Nephron (organoid): ENCODE data around the gene ZNF485.

Source experiments
- H3K27ac Mint-ChIP-seq, 3 experiments: 2 replicates each; pipeline ENCODE4 v1.8.0; 2020; ENCODE audit warnings: mixed read lengths in 3 of 3, mild to moderate bottlenecking in 2 of 3, moderate library complexity in 1 of 3
- H3K27me3 Mint-ChIP-seq: 2 replicates; pipeline ENCODE4 v1.8.0; 2021; ENCODE audit warnings: low read depth, mild to moderate bottlenecking, moderate library complexity, mixed read lengths
- H3K36me3 Mint-ChIP-seq: 2 replicates; pipeline ENCODE4 v1.8.0; 2020; ENCODE audit warnings: low read depth, mixed read lengths
- H3K4me1 Mint-ChIP-seq: 2 replicates; pipeline ENCODE4 v1.8.0; 2020; ENCODE audit warnings: mixed read lengths
- H3K4me3 Mint-ChIP-seq, 3 experiments: 2 replicates each; pipeline ENCODE4 v1.8.0; 2020; ENCODE audit warnings: mild to moderate bottlenecking in 3 of 3, mixed read lengths in 3 of 3, moderate library complexity in 2 of 3
- H3K9me3 Mint-ChIP-seq: 2 replicates; pipeline ENCODE4 v1.8.0; 2020; ENCODE audit warnings: mixed read lengths
- TF ChIP-seq, protein P1 (sequence below), 3 experiments: fragments of 200-600 bp; sonication (generic); IDR thresholded peaks; one replicate each; pipeline ENCODE4 v1.5.0; 2021; ENCODE audit warnings: antibody characterized with exemption in 3 of 3; ENCODE audit not compliant: unreplicated experiment in 3 of 3

Gene ZNF485

DNA sequence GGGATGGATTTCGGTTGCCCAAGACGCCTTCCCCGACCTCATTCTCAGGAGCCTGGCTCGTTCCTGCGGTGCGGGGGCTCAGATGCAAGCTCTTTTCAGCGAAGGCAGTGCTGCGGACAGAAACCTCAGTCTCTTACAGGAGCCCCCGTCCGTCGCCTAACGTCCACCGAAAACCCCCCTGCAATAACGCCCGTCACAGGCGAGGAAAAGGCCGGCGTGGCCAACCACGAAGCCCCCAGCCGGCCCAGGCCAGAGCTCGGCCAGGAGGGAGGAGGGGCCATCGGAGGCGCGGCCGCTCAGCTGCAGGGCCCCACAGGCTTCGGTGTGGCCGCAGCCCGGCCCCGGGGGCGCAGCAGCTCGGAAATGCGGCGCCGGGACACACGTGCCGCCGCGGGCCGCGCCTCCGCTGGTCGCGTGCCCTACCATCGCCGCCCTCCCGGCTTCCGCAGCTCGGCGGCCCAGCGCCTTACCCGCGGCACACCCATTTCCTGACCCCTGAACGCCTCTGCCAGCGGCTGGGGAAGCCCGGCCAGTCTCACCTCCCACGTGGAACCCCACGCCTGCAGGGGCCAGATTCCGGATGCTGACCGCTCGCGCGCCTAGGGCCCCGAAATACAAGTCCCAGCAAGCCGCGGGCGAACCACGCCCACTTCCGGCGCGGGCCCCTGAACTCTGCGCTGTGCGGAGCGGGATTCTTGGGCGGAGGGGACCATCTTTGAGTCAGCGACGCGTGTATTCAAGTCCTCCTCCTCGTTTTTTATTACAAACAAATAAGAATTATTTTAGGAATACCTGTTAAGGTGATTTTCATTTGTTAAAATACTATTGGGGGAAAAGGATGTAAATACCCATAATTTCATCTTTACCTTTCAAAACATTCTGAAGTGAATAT, 32.0 kb upstream of the ZNF485 start, which contains the start of gene ZNF239:
ZNF239 (minus strand) TSS at position 616 of the 892 bp plus-strand sequence. CDS start 16,537 bp downstream, outside the sequence.
- peak within 1 kb of the TSS; percentile 51 to 80 (median 78) for H3K27ac Mint-ChIP-seq
- H3K36me3 Mint-ChIP-seq, result peaks cover 15% of the 10 kb centered on the region
- H3K4me3 Mint-ChIP-seq, result peak within 1 kb of the TSS; percentile 91 to 96 (median 96)
- H3K4me1 Mint-ChIP-seq, result peaks cover 22% of the 10 kb centered on the region
- peaks cover 8% of the 10 kb centered on the region for H3K9me3 Mint-ChIP-seq
- TF ChIP-seq, protein P1, sequence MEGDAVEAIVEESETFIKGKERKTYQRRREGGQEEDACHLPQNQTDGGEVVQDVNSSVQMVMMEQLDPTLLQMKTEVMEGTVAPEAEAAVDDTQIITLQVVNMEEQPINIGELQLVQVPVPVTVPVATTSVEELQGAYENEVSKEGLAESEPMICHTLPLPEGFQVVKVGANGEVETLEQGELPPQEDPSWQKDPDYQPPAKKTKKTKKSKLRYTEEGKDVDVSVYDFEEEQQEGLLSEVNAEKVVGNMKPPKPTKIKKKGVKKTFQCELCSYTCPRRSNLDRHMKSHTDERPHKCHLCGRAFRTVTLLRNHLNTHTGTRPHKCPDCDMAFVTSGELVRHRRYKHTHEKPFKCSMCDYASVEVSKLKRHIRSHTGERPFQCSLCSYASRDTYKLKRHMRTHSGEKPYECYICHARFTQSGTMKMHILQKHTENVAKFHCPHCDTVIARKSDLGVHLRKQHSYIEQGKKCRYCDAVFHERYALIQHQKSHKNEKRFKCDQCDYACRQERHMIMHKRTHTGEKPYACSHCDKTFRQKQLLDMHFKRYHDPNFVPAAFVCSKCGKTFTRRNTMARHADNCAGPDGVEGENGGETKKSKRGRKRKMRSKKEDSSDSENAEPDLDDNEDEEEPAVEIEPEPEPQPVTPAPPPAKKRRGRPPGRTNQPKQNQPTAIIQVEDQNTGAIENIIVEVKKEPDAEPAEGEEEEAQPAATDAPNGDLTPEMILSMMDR (IDR thresholded peaks at IDR 0.05; ENCODE audit: unreplicated experiment in 3 of 3), result no peak
- H3K27me3 Mint-ChIP-seq, result peaks cover 10% of the 10 kb centered on the region

GRCh38 chr10:43574906-43575305, 31.3 kb upstream of the ZNF485 start:
- peak overlapping the region; percentile 1 to 80 (median 48) for H3K27ac Mint-ChIP-seq
- H3K9me3 Mint-ChIP-seq, result peaks cover 8% of the 10 kb centered on the region
- peak overlapping the region; percentile 89 to 92 (median 91) for H3K4me3 Mint-ChIP-seq
- peaks cover 10% of the 10 kb centered on the region for H3K27me3 Mint-ChIP-seq
- peaks cover 15% of the 10 kb centered on the region for H3K36me3 Mint-ChIP-seq
- TF ChIP-seq, protein P1 (IDR thresholded peaks at IDR 0.05; ENCODE audit: unreplicated experiment in 3 of 3), result no peak
- peaks cover 22% of the 10 kb centered on the region for H3K4me1 Mint-ChIP-seq

DNA sequence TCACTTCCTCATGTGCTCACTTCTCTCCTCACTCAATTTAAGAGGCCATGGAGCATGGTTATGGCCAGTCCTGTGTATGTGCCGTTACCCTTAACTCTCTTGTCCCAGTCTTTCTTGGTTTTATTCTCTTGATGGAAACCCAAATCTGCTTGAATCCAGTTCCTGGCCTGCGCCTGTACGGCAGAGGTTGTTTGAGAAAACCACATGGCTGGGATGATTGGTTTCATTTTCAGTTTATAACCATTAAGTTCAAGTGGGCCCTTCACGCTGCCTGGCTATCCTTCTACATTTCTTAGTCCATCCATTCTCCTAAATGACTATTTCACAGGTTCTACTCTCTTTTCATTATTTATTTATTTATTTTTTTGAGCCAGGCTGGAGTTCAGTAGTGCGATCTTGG, 30.2 kb upstream of the ZNF485 start:
- Mint-ChIP-seq H3K9me3 (peaks cover 8% of the 10 kb centered on the region), H3K4me1 (peaks cover 22% of the 10 kb centered on the region), H3K36me3 (peaks cover 7% of the 10 kb centered on the region), H3K4me3 (peak overlapping the region; percentile 89 to 92 (median 91)), H3K27ac (no peak overlapping the region), H3K27me3 (peaks cover 16% of the 10 kb centered on the region)
- TF ChIP-seq, protein P1 (IDR thresholded peaks at IDR 0.05; ENCODE audit: unreplicated experiment in 3 of 3), result no peak

- Mint-ChIP-seq H3K27ac (no peak overlapping the region), H3K9me3 (peaks cover 8% of the 10 kb centered on the region), H3K27me3 (peaks cover 21% of the 10 kb centered on the region), H3K4me3 (peak overlapping the region; percentile 5 to 76 (median 46)), H3K4me1 (peaks cover 22% of the 10 kb centered on the region), H3K36me3 (peaks cover 4% of the 10 kb centered on the region)
- TF ChIP-seq, protein P1 (IDR thresholded peaks at IDR 0.05; ENCODE audit: unreplicated experiment in 3 of 3), result no peak
Observed at GRCh38 chr10:43576580-43576979, 29.7 kb upstream of the ZNF485 start.

GRCh38 chr10:43584051-43584450, 22.2 kb upstream of the ZNF485 start:
- no peak overlapping the region for H3K27ac Mint-ChIP-seq
- peaks cover 2% of the 10 kb centered on the region for H3K9me3 Mint-ChIP-seq
- TF ChIP-seq, protein P1 (IDR thresholded peaks at IDR 0.05; ENCODE audit: unreplicated experiment in 3 of 3), result no peak
- H3K36me3 Mint-ChIP-seq, result no peaks in the 10 kb centered on the region
- no peaks in the 10 kb centered on the region for H3K4me1 Mint-ChIP-seq
- H3K27me3 Mint-ChIP-seq, result peaks cover 16% of the 10 kb centered on the region
- H3K4me3 Mint-ChIP-seq, result no peak overlapping the region
